GM12878 (cell line): ENCODE results near the gene ANKRD34C. TPM values are rescaled to one million over a fixed set of nuclear protein-coding genes. Genes with fewer than 3 reads are reported as not detected.

Source experiments
- ATAC-seq: fragments of 200-7000 bp; cut with Tn5 transposase; 3 replicates; pipeline ENCODE4 v1.9.1; 2020; ENCODE audit warnings: mild to moderate bottlenecking, moderate library complexity
- BruUV-seq: library from RNA; stranded (reverse); fragments of 400-500 nt; replicated peaks from 2 replicates; lab custom pipeline; 2021; lab: Mats Ljungman, UMichigan
- CTCF ChIA-PET: fragments of 300-600 bp; sonication (Branson Sonifier 250); formaldehyde crosslinking; extraction: SDS; loops from one replicate; lab custom pipeline; 2021; ENCODE audit warnings: inconsistent platforms; lab: Yijun Ruan, JAX
- POLR2A ChIA-PET: fragments of 350-600 bp; formaldehyde crosslinking; extraction: SDS; loops from one replicate; lab custom pipeline; 2021; ENCODE audit warnings: inconsistent platforms; lab: Charles Lee
- RAD21 ChIA-PET: fragments of 300-600 bp; sonication (Branson Sonifier 250); formaldehyde crosslinking; loops from one replicate; lab custom pipeline; 2023; ENCODE audit warnings: antibody characterized with exemption; ENCODE audit not compliant: unreplicated experiment; lab: Charles Lee
- SMC1A ChIA-PET: fragments of 300-600 bp; sonication (Branson Sonifier 250); formaldehyde crosslinking; loops from one replicate; lab custom pipeline; 2023; ENCODE audit not compliant: unreplicated experiment, uncharacterized antibody; lab: Charles Lee
- DNase-seq: peaks from one replicate; pipeline ENCODE4 v3.0.0-alpha.2; 2011; ENCODE audit warnings: low read depth, low spot score
- FAIRE-seq: peaks from 3 replicates; lab custom pipeline; 2011; peaks lifted over from hg19 to GRCh38; lab: Jason Lieb, UNC
- H2AFZ ChIP-seq: 2 replicates; pipeline ENCODE4 v1.6.0; 2011; ENCODE audit warnings: low read depth, low read length, control low read depth; ENCODE audit not compliant: control insufficient read depth
- H3K27ac ChIP-seq: 2 replicates; pipeline ENCODE4 v1.5.1; 2011; ENCODE audit warnings: control low read depth; ENCODE audit not compliant: control insufficient read depth, insufficient read depth
- H3K27me3 ChIP-seq, 2 experiments: replicated peaks in 1 of 2; 2 replicates each; pipeline versions ENCODE4 v1.6.0 to v1.6.1; 2011; ENCODE audit warnings: low read length in 1 of 2; ENCODE audit not compliant: control insufficient read depth in 2 of 2, insufficient read depth in 2 of 2
- H3K36me3 ChIP-seq, 2 experiments: 2 replicates each; pipeline ENCODE4 v1.5.1; 2011; ENCODE audit warnings: low read length in 1 of 2; ENCODE audit not compliant: control insufficient read depth in 2 of 2, insufficient read depth in 2 of 2
- H3K4me1 ChIP-seq: 2 replicates; pipeline ENCODE4 v1.6.1; 2011; ENCODE audit warnings: mild to moderate bottlenecking, low read length, moderate library complexity, mixed read lengths; ENCODE audit not compliant: control insufficient read depth, insufficient read depth
- H3K4me2 ChIP-seq: 2 replicates; pipeline ENCODE4 v1.6.0; 2011; ENCODE audit warnings: control low read depth; ENCODE audit not compliant: control insufficient read depth, insufficient read depth
- H3K4me3 ChIP-seq: fragments of 200-600 bp; sonication (generic); 2 replicates; pipeline ENCODE4 v1.5.1; 2016
- H3K79me2 ChIP-seq: 2 replicates; pipeline ENCODE4 v1.6.0; 2011; ENCODE audit warnings: low read length; ENCODE audit not compliant: control insufficient read depth, insufficient read depth
- H3K9ac ChIP-seq: 2 replicates; pipeline ENCODE4 v1.8.0; 2011; ENCODE audit warnings: low read length, control low read depth, mixed read lengths; ENCODE audit not compliant: control insufficient read depth, insufficient read depth
- H3K9me3 ChIP-seq: replicated peaks from 3 replicates; pipeline ENCODE4 v1.5.1; 2011; ENCODE audit warnings: mild to moderate bottlenecking, low read length; ENCODE audit not compliant: control insufficient read depth, insufficient read depth
- H4K20me1 ChIP-seq: 2 replicates; pipeline ENCODE4 v1.6.0; 2011; ENCODE audit not compliant: control insufficient read depth, insufficient read depth
- ATF2 ChIP-seq: IDR thresholded peaks from 2 replicates; pipeline ENCODE4 v1.6.1; 2012; ENCODE audit warnings: low read length, inconsistent platforms
- CBFB ChIP-seq: IDR thresholded peaks from 2 replicates; pipeline ENCODE4 v1.6.1; 2016; ENCODE audit warnings: antibody characterized with exemption, low read depth
- EED ChIP-seq: sonication (generic); IDR thresholded peaks from 2 replicates; pipeline ENCODE4 v1.6.1; 2016; ENCODE audit warnings: antibody characterized with exemption, low read depth
- POLR2AphosphoS2 ChIP-seq: IDR thresholded peaks from 2 replicates; pipeline ENCODE4 v1.6.1; 2011; ENCODE audit warnings: low read depth, mild to moderate bottlenecking, low read length, improper control_type of control experiment, moderate library complexity
- SREBF2 ChIP-seq: IDR thresholded peaks from 2 replicates; pipeline ENCODE4 v1.6.1; 2012; ENCODE audit warnings: mild to moderate bottlenecking, low read length
- TCF7 ChIP-seq: IDR thresholded peaks from 2 replicates; pipeline ENCODE4 v1.6.1; 2014; ENCODE audit warnings: antibody characterized with exemption, borderline replicate concordance
- YY1 ChIP-seq: IDR thresholded peaks from 2 replicates; pipeline ENCODE4 v1.6.1; 2011; ENCODE audit warnings: low read depth, mild to moderate bottlenecking, low read length
- ZBTB11 ChIP-seq: fragments of 450-650 bp; formaldehyde crosslinking; IDR thresholded peaks from 2 replicates; pipeline ENCODE4 v1.5.0; 2022; ENCODE audit warnings: mild to moderate bottlenecking, missing genetic modification characterization
- WGBS: methylation state at CpG from one replicate; pipeline ENCODE4 v1.1.6; 2016; ENCODE audit warnings: low lambda C conversion rate; ENCODE audit not compliant: insufficient replicate concordance, insufficient coverage; ENCODE audit errors: missing lambda C conversion rate; 5-methylcytosine and 5-hydroxymethylcytosine counted together
- in situ Hi-C: fragments of 300-500 bp; cut with MboI; formaldehyde crosslinking; loops from 9 replicates; pipeline ENCODE4 v1.14.3; 2018; ENCODE audit warnings: mixed read lengths
- intact Hi-C: fragments of 100-400 bp; cut with micrococcal nuclease; formaldehyde crosslinking; loops from one replicate; pipeline ENCODE4 v1.14.2; 2022; ENCODE audit not compliant: unreplicated experiment
- polyA plus RNA-seq, 11 experiments: library from polyadenylated mRNA; depleted of rRNA in 4 of 11; unstranded in 6 of 11; stranded (reverse) in 5 of 11; fragments of >200 nt; fragmentation: Nextera tagmentation in 4 of 11; fragmentation: Illumina TruSeq in 1 of 11; extraction: Ambion mirVana in 4 of 11; extraction: Trizol in 1 of 11; gene quantifications; 1 replicate in 1 of 11; 2 replicates in 10 of 11; pipeline versions ENCODE4 v1.2.1 to v1.2.3, GENCODE V29; 2011 to 2016; ENCODE audit warnings: inconsistent platforms in 2 of 11, missing spikeins in 2 of 11, low read depth in 1 of 11
- total RNA-seq, 4 experiments: library from RNA; depleted of rRNA in 3 of 4; stranded (reverse); fragments of >200 nt in 3 of 4; fragmentation: Illumina TruSeq in 1 of 4; extraction: Trizol in 1 of 4; gene quantifications; 2 replicates each; pipeline versions ENCODE4 v1.2.1 to v1.2.3, GENCODE V29; 2013 to 2021

Gene ANKRD34C
- total and polyA plus RNA-seq, 10 of the 15 experiments (the other 5 are each of a cell fraction or from before 2014, with no cell fraction given), result 0.01 TPM; not detected in 9

- ChIA-PET RAD21 (no interaction called here), POLR2A (no interaction called here), SMC1A (no interaction called here), CTCF (no interaction called here)
- no peak for ATAC-seq
- Histone ChIP-seq H3K27ac (no peak overlapping the region), H3K79me2 (no peaks in the 10 kb centered on the region), H3K27me3 (no peaks in the 10 kb centered on the region), H2AFZ (no peak overlapping the region), H3K4me2 (no peak overlapping the region), H3K9ac (no peak overlapping the region), H4K20me1 (no peaks in the 10 kb centered on the region), H3K9me3 (no peaks in the 10 kb centered on the region), H3K36me3 (no peaks in the 10 kb centered on the region), H3K4me3 (no peak overlapping the region), H3K4me1 (no peaks in the 10 kb centered on the region)
- no peak for TF ChIP-seq EED
- no peak for TF ChIP-seq POLR2AphosphoS2
- TF ChIP-seq YY1, result no peak
- TF ChIP-seq ATF2, result no peak
- TF ChIP-seq SREBF2, result no peak
- no peak for TF ChIP-seq ZBTB11 (CRISPR knock-in tag)
- no peak for TF ChIP-seq CBFB
- TF ChIP-seq TCF7, result no peak
- DNase-seq, result no peak
- in situ Hi-C loops (no loop called here), intact Hi-C loops (no loop called here)
- FAIRE-seq, result no peak
- no TSS peak for BruUV-seq
- WGBS, result 25% methylated on average over 2 of the region's 2 CpGs
Observed at GRCh38 chr15:79248183-79248582, 34.3 kb upstream of the ANKRD34C start.
